Stimulated activated CD4-positive, alpha-beta T cell treated with anti-CD3 and anti-CD28 coated beads, TNF-alpha, amount 100 ng/mL, for 48 hours (primary cell): Measurements from ENCODE around the gene RASAL2.
"Not testable (repeated sequence)": the region's sequence is repeated elsewhere in the genome, so short reads cannot be mapped to it uniquely, and the experiment has no call there.

Experiments used
- DNase-seq, 3 donors: peaks; one replicate each; pipeline ENCODE4 v3.0.0-alpha.2; 2020; ENCODE audit warnings: low read depth in 3 of 3

Gene RASAL2

GRCh38 chr1:178165196-178165595 lies 71.3 kb downstream of the RASAL2 start:
- no peak for DNase-seq

DNA sequence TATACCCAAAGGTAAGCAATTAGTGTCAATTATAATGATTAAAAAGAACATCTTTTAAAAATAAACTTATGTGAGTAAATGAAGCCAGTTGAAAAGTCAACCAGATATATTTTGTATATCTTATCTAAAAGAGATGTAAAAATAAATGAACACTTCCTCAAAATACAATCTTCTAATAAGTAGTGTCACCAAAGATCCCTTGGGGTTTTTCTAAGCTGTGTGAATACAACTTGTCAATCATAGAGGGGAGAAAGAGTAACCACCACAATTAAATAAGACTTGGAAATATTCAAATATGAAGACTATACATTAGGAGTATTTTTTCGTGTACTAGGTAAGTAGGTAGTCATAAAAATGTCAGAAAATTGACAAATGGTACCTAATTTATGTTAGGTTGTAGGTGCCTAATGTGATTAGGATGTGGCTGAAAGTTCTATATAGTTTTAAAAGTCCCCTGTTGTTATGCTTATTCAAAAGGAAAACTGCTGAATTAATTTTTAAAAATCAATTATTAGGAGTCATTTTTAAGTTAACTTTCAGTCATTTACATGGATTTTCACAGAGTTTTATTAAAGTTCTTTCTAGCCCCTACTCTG lies 72.6 kb downstream of the RASAL2 start:
- no peak for DNase-seq

DNA sequence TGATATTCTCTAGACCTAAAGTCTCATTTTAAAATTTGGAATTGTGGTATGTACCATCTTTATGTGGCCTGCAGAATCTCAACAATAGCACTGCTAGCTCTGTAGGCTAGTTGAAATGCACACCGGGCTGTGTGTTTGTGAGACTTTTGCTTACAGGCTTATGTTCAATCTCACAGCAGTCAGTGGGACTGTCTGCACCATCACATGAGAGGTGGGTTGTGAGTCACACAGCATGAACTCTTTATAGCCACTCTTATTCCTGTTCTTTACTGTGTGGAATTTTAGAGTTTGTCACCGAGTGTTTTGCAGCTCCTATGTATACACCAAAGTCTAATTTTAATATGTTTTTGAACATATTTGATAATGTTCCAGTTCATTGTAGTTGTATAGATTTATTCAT lies 74.6 kb downstream of the RASAL2 start:
- DNase-seq, result no peak

DNA sequence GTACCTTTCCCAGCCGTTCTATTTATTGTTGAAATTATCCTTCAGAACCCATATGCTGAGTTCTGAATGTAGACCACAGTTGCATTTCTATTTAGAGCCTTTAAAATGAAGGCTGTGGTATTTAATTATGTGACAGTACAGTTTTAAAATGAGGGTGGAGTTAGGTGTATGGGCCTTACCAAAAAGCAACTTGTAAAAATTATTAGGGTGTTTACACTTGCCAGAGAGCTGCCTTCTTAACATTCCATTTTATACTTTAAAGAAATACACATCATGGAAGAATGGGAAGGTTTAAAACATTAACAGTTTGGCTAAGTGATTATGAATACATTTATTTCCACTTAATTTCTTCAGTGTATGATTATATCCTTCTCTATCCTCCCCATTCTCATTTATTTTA lies 75.7 kb downstream of the RASAL2 start:
- DNase-seq, result no peak

- DNase-seq, result no peak
Measured at GRCh38 chr1:178172939-178173338, 79.0 kb downstream of the RASAL2 start.

- DNase-seq, result no peak
Measured at GRCh38 chr1:178174539-178174938, 80.6 kb downstream of the RASAL2 start.

GRCh38 chr1:178180405-178180804 lies 86.5 kb downstream of the RASAL2 start:
- no peak for DNase-seq

- no peak for DNase-seq
Measured at GRCh38 chr1:178183796-178184195, 89.9 kb downstream of the RASAL2 start.

DNA sequence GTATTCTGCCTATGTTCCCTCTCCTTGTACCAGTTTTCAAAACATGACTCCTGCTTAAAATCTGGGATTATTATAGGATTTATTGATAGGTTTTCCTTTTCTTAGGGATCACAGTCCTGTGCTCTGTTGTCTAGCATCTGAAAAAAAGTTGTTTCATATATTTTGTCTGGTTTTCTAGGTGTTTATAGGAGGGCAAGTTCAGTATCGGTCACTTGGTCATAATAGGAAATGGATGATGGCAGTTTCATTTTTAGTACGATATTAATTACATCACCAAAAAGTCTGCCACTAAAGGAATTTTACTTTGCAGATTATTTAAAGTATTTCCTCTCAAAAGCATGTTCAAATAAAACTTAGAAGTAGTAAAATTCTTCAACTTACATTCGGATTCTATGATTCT lies 94.4 kb downstream of the RASAL2 start:
- DNase-seq, result no peak

- DNase-seq, result no peak
Measured at GRCh38 chr1:178189814-178190213, 95.9 kb downstream of the RASAL2 start.

- DNase-seq, result no peak
Measured at GRCh38 chr1:178190881-178191280, 97.0 kb downstream of the RASAL2 start.

- DNase-seq, result no peak
Measured at GRCh38 chr1:178192686-178193085, 98.8 kb downstream of the RASAL2 start.

GRCh38 chr1:178196631-178197030 lies 102.7 kb downstream of the RASAL2 start:
- no peak for DNase-seq

DNA sequence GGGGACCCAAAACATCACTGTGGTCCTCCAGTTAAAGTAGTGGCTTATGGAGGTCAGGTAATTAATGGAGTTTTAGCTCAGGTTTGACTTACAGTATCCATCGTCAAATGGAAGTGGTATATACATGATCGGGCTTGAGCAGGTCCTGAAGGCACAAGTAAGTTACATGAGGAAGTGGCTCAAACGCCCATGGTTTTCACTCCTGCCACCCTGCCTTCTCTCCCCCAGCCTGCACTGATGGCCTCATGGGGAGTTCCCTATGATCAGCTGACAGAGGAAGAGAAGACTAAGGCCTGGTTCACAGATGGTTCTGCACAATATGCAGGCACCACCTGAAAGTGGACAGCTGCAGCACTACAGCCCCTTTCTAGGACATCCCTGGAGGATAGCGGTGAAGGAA lies 108.2 kb downstream of the RASAL2 start:
- DNase-seq, result not testable (repeated sequence)

DNA sequence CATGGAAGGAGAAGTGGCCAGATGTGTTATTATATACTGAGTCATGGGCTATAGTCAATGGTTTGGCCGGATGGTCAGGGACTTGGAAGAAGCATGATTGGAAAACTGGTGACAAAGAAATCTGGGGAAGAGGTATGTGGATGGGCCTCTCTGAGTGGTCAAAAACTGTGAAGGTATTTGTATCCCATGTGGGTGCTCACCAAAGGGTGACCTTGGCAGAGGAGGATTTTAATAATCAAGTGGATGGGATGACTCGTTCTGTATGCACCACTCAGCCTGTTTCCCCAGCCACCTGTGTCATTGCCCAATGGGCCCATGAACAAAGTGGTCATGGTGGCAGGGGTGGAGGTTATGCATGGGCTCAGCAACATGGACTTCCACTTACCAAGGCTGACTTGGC lies 108.6 kb downstream of the RASAL2 start:
- DNase-seq, result not testable (repeated sequence)

DNA sequence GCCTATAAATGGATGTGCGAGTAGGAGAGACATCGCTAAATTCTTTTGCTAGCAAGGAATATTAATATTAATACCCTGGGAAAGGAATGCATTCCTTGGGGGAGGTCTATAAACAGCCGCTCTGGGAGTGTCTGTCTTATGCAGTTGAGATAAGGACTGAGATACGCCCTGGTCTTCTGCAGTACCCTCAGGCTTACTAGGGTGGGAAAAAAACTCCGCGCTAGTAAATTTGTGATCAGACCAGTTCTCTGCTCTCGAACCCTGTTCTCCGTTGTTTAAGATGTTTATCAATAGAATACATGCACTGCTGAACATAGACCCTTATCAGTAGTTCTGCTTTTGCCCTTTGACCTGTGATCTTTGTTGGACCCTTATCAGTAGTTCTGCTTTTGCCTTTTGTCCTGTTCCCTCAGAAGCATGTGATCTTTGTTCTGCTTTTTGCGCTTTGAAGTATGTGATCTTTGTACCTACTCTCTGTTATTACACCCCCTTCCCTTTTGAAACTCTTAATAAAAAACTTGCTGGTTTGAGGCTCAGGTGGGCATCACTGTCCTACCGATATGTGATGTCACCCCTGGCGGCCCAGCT lies 114.5 kb downstream of the RASAL2 start:
- not testable (repeated sequence) for DNase-seq

DNA sequence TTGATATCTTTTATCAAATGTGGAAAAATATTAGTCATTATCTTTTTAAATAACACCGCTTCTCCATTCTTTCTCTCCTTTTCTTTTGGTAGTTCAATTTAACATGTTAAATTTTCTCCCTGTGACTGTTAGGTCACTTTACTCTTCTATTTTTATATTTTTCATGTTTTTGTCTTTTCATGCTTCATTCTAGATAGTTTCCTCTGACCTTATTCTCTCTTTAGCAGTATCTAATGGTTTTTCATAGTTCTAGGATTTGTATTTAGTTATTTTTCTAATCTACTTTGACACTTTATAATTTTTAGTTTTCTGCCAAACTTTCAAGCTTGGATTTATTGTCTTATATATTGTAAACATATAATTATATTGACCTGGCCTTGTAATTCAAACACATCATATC lies 116.0 kb downstream of the RASAL2 start:
- DNase-seq, result no peak

GRCh38 chr1:178218550-178218949 lies 124.6 kb downstream of the RASAL2 start:
- DNase-seq, result no peak

GRCh38 chr1:178220094-178220493 lies 126.2 kb downstream of the RASAL2 start:
- DNase-seq, result no peak

DNA sequence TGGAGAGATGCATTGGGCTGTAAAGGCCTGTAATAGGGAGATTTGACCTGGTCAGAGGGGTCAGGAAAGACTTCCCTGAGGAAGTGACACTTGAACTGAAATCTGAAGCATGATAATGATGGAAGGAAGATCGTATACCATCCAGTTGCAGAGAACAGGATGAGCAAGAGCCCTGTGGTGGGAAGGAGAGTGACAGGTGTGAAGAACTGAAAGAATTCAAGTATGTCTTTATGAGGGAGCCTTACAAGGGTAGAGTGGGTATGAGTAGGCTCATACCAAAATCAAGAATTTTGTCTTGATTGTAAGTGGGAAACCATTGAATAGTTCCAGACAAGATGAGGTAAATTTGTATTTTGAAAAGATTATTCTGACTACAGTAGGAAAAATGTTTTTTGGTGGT lies 129.4 kb downstream of the RASAL2 start:
- DNase-seq, result no peak

DNA sequence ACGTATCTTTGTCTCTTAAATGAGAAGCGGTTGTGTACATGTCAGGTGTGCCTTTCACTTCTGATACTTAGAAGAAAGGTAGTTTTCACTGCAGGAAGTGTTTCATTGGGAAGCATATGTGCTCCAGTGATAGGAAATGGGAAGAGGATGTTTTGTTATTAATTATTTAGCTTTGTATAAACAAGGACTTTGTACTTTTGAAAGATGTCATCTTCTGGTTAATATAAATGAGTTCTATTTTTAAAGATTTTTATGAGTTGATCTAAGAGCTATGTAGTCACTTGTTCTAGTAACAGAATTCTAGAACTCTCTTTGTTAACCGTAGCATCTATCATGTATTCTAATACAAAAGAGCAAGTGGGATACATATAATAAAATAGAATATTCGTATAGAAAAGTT lies 130.5 kb downstream of the RASAL2 start:
- no peak for DNase-seq

GRCh38 chr1:178230881-178231409 lies 137.0 kb downstream of the RASAL2 start:
- no peak for DNase-seq

GRCh38 chr1:178232108-178232507 lies 138.2 kb downstream of the RASAL2 start:
- no peak for DNase-seq

GRCh38 chr1:178232949-178233348 lies 139.0 kb downstream of the RASAL2 start:
- DNase-seq, result no peak
